ENCODE results near the gene TERT. TPM values are rescaled to one million over a fixed set of nuclear protein-coding genes. Genes with fewer than 3 reads are reported as not detected.

The TERT gene
- total and polyA plus RNA-seq, 2 of the 8 experiments (the other 6 are each of a cell fraction or from before 2014, with no cell fraction given): 13.1 to 23.1 TPM

- Histone ChIP-seq H3K27ac (ENCODE audit: low read depth, low read length) (no peak overlapping the region), H3K79me2 (ENCODE audit: control insufficient read depth in 1 of 2, insufficient read depth in 2 of 2, low read length in 2 of 2) (no peaks in the 10 kb centered on the region), H3K79me1 (ENCODE audit: low read depth, low read length) (peaks cover 3% of the 10 kb centered on the region; the same call in 1 of the 2 replicates), H3K4me3 (ENCODE audit: extremely low read depth in 1 of 4, insufficient read depth in 2 of 4, low read depth in 3 of 4, low read length in 4 of 4) (no peak overlapping the region), H2BK5ac (ENCODE audit: low read depth, low read length) (no peak overlapping the region), H4K20me1 (replicated peaks in 1 of 2; ENCODE audit: control insufficient read depth in 1 of 2, insufficient read depth in 2 of 2, low read length in 2 of 2) (peaks cover 0 to 1% of the 10 kb centered on the region in 2 experiments), H3K4ac (replicated peaks; ENCODE audit: insufficient read length, low read depth, low read length) (no peak overlapping the region), H3K4me2 (ENCODE audit: insufficient read depth in 1 of 2, low read depth in 2 of 2, low read length in 2 of 2) (no peak overlapping the region), H2BK20ac (ENCODE audit: low read length) (no peak overlapping the region), H3K36me3 (ENCODE audit: control insufficient read depth in 2 of 4, insufficient read depth in 4 of 4, low read length in 3 of 4) (no peaks in the 10 kb centered on the region), H2BK12ac (ENCODE audit: low read depth, low read length) (no peak overlapping the region), H3K9ac (replicated peaks in 1 of 4; ENCODE audit: extremely low read depth in 1 of 4, low read depth in 3 of 4, low read length in 3 of 4) (no peak overlapping the region), H3K18ac (ENCODE audit: extremely low read depth, low read length) (no peak overlapping the region), H2BK15ac (ENCODE audit: low read length) (no peak overlapping the region), H3K14ac (ENCODE audit: insufficient read length) (no peak overlapping the region), H4K8ac (ENCODE audit: extremely low read depth, insufficient read depth, low read length) (no peak overlapping the region), H3K23me2 (ENCODE audit: low read depth, low read length) (peaks cover 14% of the 10 kb centered on the region; the same call in 1 of the 2 replicates), H2AK5ac (ENCODE audit: low read depth, low read length) (no peak overlapping the region), H3K56ac (replicated peaks; ENCODE audit: insufficient read length, low read depth, low read length) (no peak overlapping the region), H3K4me1 (replicated peaks in 1 of 4; ENCODE audit: control insufficient read depth in 3 of 4, insufficient read depth in 4 of 4, low read length in 3 of 4) (peaks cover 0 to 12% (median 6%) of the 10 kb centered on the region in 4 experiments; a peak in 5 of 7 replicates), H2AFZ (ENCODE audit: low read length) (no peak overlapping the region), H3K9me3 (ENCODE audit: insufficient read depth in 2 of 2, low read depth in 1 of 2, low read length in 1 of 2) (no peaks in the 10 kb centered on the region; a peak in 1 of 4 replicates), H4K91ac (replicated peaks; ENCODE audit: insufficient read length, low read length) (no peak overlapping the region), H2BK120ac (replicated peaks; ENCODE audit: low read depth, low read length) (no peak overlapping the region), H3K27me3 (replicated peaks in 1 of 4; ENCODE audit: control insufficient read depth in 3 of 4, extremely low read depth in 1 of 4, insufficient read depth in 3 of 4, low read length in 3 of 4) (peaks cover 0 to 8% (median 2%) of the 10 kb centered on the region in 4 experiments; a peak in 4 of 7 replicates), H4K5ac (ENCODE audit: insufficient read length, low read depth, low read length) (no peak overlapping the region), H3K23ac (ENCODE audit: insufficient read length) (no peak overlapping the region)
- FAIRE-seq (no peak), DNase-seq (ENCODE audit: low read depth in 1 of 2, low spot score in 2 of 2) (no peak)
- 92% methylated on average over 23 of the region's 33 CpGs; no CpG with 5 or more reads in 1 of the 2 experiments for WGBS, 2 experiments (ENCODE audit: extremely low coverage in 1 of 2, insufficient coverage in 1 of 2, insufficient read length in 1 of 2, insufficient replicate concordance in 2 of 2, low coverage in 1 of 2, low lambda C conversion rate in 2 of 2, missing lambda C conversion rate in 1 of 2)
- POLR2A ChIA-PET (ENCODE audit: partially characterized antibody): interaction anchor here (0.8 kb wide), 1 partner anchor 30 kb away, joined by 3 read pairs; no protein-coding TSS in a partner anchor
- CTCF ChIA-PET (ENCODE audit: partially characterized antibody): interaction anchor here (1.2 kb wide), 1 partner anchor 28 kb away, joined by 3 read pairs; no protein-coding TSS in a partner anchor
- TF ChIP-seq, protein P1, sequence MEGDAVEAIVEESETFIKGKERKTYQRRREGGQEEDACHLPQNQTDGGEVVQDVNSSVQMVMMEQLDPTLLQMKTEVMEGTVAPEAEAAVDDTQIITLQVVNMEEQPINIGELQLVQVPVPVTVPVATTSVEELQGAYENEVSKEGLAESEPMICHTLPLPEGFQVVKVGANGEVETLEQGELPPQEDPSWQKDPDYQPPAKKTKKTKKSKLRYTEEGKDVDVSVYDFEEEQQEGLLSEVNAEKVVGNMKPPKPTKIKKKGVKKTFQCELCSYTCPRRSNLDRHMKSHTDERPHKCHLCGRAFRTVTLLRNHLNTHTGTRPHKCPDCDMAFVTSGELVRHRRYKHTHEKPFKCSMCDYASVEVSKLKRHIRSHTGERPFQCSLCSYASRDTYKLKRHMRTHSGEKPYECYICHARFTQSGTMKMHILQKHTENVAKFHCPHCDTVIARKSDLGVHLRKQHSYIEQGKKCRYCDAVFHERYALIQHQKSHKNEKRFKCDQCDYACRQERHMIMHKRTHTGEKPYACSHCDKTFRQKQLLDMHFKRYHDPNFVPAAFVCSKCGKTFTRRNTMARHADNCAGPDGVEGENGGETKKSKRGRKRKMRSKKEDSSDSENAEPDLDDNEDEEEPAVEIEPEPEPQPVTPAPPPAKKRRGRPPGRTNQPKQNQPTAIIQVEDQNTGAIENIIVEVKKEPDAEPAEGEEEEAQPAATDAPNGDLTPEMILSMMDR (IDR thresholded peaks at IDR 0.05; ENCODE audit: control extremely low read depth in 1 of 3, insufficient read depth in 1 of 3, low read depth in 1 of 3, low read length in 3 of 3): no peak
- TF ChIP-seq EZH2 (IDR thresholded peaks at IDR 0.05; ENCODE audit: low read depth, low read length, severe bottlenecking): no peak
Measured at GRCh38 chr5:1298723-1299510, 4.0 kb upstream of the TERT start.
